ENCODE data around the gene SMC6.

- TF ChIP-seq CTCF (IDR thresholded peaks at IDR 0.05) (no peak), POLR2A (IDR thresholded peaks at IDR 0.05) (no peak), POLR2AphosphoS5 (IDR thresholded peaks at IDR 0.05) (no peak)
Measured at GRCh38 chr2:17615147-17615546, 138.5 kb downstream of the SMC6 start.

Data from breast epithelium (tissue), 3 donors.